Subcutaneous adipose tissue (tissue), 4 donors: ENCODE results near the gene TRIM14. TPM values are rescaled to one million over a fixed set of nuclear protein-coding genes. Genes with fewer than 3 reads are reported as not detected.

ENCODE experiments used
- total RNA-seq, 4 donors: library from RNA; depleted of rRNA; stranded (reverse); fragments of >200 nt; gene quantifications; one replicate each; pipeline ENCODE4 v1.1.0, GENCODE V29; 2016
- TF ChIP-seq, protein P1 (sequence below): fragments of 450-650 bp; IDR thresholded peaks from one replicate; pipeline ENCODE4 v1.5.1; 2016; ENCODE audit warnings: low read depth, mild to moderate bottlenecking, control low read depth, antibody characterized with exemption, moderate library complexity

The TRIM14 gene
- total RNA-seq, 4 donors from 2014 or later, result 10.7 to 44.2 (median 18.2) TPM

DNA sequence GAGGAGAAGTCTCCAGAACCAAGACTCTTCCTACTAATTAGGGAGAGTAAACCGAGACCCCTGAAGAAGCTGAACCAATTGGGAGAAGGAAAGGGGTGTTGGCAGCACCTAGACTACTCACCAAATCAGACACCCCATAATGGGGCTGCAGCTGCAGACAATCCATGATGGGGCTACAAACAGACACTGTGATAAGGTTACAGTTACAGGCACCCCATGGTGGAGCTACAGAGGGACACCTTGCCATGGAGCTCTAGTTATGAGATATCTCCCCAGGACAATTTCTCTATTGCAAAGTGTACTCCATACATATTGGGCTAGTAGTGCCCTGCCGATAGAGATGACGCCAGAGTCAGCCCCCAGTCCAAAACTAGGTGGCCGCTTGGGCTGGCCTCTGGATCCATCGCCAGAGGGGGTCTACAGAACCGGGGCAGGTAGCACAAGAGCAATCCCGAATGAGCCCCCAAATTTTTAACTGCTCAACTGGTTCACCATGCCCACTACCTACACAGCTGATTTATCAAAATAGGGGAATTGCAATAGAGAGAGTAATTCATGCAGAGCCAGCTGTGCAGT is 64.6 kb downstream of the TRIM14 start:
- TF ChIP-seq, protein P1, sequence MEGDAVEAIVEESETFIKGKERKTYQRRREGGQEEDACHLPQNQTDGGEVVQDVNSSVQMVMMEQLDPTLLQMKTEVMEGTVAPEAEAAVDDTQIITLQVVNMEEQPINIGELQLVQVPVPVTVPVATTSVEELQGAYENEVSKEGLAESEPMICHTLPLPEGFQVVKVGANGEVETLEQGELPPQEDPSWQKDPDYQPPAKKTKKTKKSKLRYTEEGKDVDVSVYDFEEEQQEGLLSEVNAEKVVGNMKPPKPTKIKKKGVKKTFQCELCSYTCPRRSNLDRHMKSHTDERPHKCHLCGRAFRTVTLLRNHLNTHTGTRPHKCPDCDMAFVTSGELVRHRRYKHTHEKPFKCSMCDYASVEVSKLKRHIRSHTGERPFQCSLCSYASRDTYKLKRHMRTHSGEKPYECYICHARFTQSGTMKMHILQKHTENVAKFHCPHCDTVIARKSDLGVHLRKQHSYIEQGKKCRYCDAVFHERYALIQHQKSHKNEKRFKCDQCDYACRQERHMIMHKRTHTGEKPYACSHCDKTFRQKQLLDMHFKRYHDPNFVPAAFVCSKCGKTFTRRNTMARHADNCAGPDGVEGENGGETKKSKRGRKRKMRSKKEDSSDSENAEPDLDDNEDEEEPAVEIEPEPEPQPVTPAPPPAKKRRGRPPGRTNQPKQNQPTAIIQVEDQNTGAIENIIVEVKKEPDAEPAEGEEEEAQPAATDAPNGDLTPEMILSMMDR, result no peak

DNA sequence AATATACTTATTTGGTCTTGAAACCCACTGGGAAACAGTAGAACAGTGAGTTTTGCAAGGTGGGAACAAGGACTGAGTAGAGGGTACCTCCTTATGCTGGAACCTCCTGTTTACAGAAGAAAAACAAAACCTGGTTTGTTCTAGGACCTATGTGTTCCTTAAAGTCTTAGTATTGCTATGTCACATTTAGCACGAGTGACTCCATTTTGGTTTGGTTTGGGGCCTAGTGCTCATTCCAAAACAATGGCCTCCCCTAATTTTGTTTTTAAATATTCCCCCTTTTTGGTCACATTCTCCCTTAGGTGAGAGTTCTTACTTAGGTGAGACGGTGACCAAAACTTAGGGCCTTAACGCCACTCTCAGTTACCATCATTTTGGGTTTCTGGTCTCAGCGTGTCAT is 68.7 kb downstream of the TRIM14 start:
- TF ChIP-seq, protein P1, result no peak

GRCh38 chr9:98049288-98050072 is 69.5 kb downstream of the TRIM14 start:
- TF ChIP-seq, protein P1, result no peak

DNA sequence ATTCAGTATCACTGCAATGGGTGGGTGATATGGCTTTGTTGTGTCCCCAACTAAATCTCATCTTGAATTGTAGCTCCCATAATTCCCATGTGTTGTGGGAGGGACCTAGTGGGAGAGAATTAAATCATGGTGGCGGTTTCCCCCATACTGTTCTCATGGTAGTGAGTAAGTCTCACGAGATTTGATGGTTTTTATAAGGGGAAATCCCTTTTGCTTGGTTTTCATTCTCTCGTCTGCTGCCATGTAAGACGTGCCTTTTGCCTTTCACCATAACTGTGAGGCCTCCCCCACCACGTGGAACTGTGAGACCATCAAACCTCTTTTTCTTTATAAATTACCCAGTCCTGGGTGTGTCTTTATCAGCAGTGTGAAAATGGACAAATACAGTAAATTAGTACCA is 72.0 kb downstream of the TRIM14 start:
- TF ChIP-seq, protein P1, result no peak

- TF ChIP-seq, protein P1, result no peak
These were observed 72.9 kb downstream of the TRIM14 start for GRCh38 chr9:98046180-98046543.

DNA sequence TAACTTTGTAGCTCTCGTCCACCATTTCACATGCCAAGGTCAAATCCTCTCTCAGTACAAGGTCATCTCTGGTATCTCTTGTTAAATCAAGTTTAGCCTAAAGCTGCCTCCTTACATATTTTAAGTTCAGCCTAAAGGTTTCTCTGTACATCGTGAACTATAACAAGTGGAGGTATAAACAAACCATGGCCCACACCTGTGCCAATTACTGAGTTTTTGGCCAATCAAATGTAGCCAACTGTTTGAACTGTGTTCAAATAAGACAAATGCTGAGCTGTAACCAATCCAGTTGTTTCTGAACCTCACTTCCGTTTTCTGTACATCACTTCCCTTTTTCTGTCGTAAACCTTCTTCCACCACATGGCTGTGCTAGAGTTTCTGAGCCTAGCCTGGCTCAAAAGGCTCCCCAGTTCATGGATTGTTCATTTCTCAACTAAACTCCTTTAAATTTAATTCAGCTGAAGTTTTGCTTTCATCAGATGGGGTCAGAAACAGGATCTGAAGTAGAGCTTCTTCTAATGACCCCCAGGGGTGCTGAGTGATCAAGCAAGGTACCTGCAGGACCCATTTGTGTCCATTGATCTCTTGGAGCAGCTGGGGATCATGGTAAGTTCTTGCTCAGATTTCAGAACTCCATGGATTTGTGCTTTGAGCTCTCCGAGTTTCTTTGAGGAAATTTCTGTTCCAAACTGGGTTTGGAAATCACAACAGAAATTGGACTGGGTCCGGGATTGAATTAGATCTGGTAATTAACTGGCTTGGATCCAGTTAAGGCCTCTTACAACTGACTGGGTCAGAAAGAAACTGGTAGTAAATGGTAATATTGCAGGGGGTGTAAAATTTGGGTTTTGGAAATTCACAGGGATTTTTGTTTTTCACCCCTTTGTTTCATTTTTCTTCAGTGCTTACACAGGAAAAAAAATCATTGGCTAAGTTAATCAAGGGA is 73.5 kb downstream of the TRIM14 start:
- TF ChIP-seq, protein P1, result no peak

DNA sequence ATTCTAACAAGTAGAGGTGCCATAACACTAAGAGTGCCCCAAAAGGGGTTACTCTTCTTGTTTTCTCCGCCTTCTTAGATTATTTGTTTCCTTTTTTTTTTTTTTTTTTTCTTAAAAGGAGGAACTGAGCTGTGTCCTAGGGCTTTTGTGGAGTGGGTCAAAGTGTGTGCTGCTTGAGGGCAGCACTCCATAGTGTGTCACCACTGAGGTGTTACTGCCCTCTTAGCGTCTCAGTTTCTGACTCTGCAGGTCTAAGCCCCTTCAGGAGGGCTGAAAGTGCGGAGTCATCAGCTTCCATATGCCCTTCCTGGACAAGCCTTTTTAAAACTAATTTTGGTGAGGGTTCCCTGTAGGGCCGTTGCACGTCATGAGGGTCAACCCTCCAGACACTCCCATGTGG is 75.1 kb downstream of the TRIM14 start:
- TF ChIP-seq, protein P1, result no peak
